ENCODE results near the gene PPT1.

PPT1 gene

GRCh38 chr1:40120128-40120527 lies 23.1 kb upstream of the PPT1 start:
- Histone ChIP-seq H3K9ac (ENCODE audit: low read depth, low read length, poor library complexity, severe bottlenecking) (no peak overlapping the region), H3K4me3 (ENCODE audit: low read length, poor library complexity, severe bottlenecking) (no peak overlapping the region), H3K4me2 (ENCODE audit: low read depth, low read length, poor library complexity, severe bottlenecking) (no peak overlapping the region), H4K20me1 (ENCODE audit: insufficient read depth, low read length, poor library complexity, severe bottlenecking) (no peaks in the 10 kb centered on the region), H3K36me3 (ENCODE audit: insufficient read depth, low read length) (no peaks in the 10 kb centered on the region), H3K9me2 (replicated peaks; ENCODE audit: low read depth, low read length) (no peaks in the 10 kb centered on the region), H3K9me3 (ENCODE audit: insufficient read depth, low read depth, low read length) (no peaks in the 10 kb centered on the region), H3K79me2 (ENCODE audit: insufficient read depth, low read length) (no peaks in the 10 kb centered on the region), H3K27me3 (ENCODE audit: insufficient read depth, low read length, poor library complexity, severe bottlenecking) (no peaks in the 10 kb centered on the region), H3F3A (ENCODE audit: low read depth) (no peaks in the 10 kb centered on the region), H3K4me1 (ENCODE audit: insufficient read depth, low read length, poor library complexity, severe bottlenecking) (no peaks in the 10 kb centered on the region), H2AFZ (ENCODE audit: low read length) (no peak overlapping the region)
- TF ChIP-seq EZH2phosphoT487 (IDR thresholded peaks at IDR 0.05; ENCODE audit: borderline replicate concordance) (no peak), CTCF (conservative IDR thresholded peaks at IDR 0.05; ENCODE audit: low read length) (no peak)

GRCh38 chr1:40114400-40114799 lies 17.3 kb upstream of the PPT1 start:
- Histone ChIP-seq H3K79me2 (ENCODE audit: insufficient read depth, low read length) (no peaks in the 10 kb centered on the region), H3K4me1 (ENCODE audit: insufficient read depth, low read length, poor library complexity, severe bottlenecking) (no peaks in the 10 kb centered on the region), H4K20me1 (ENCODE audit: insufficient read depth, low read length, poor library complexity, severe bottlenecking) (no peaks in the 10 kb centered on the region), H3K27me3 (ENCODE audit: insufficient read depth, low read length, poor library complexity, severe bottlenecking) (peaks cover 3% of the 10 kb centered on the region), H3K36me3 (ENCODE audit: insufficient read depth, low read length) (no peaks in the 10 kb centered on the region), H3K9me2 (replicated peaks; ENCODE audit: low read depth, low read length) (no peaks in the 10 kb centered on the region), H3K4me3 (ENCODE audit: low read length, poor library complexity, severe bottlenecking) (no peak overlapping the region), H3F3A (ENCODE audit: low read depth) (no peaks in the 10 kb centered on the region), H2AFZ (ENCODE audit: low read length) (no peak overlapping the region), H3K9me3 (ENCODE audit: insufficient read depth, low read depth, low read length) (peaks cover 8% of the 10 kb centered on the region; the same call in 1 of the 2 replicates), H3K4me2 (ENCODE audit: low read depth, low read length, poor library complexity, severe bottlenecking) (no peak overlapping the region), H3K9ac (ENCODE audit: low read depth, low read length, poor library complexity, severe bottlenecking) (no peak overlapping the region)
- TF ChIP-seq CTCF (conservative IDR thresholded peaks at IDR 0.05; ENCODE audit: low read length) (no peak), EZH2phosphoT487 (IDR thresholded peaks at IDR 0.05; ENCODE audit: borderline replicate concordance) (no peak)

- H3K4me3 ChIP-seq (ENCODE audit: low read length, poor library complexity, severe bottlenecking) = no peak overlapping the region
- no peaks in the 10 kb centered on the region for H3K36me3 ChIP-seq (ENCODE audit: insufficient read depth, low read length)
- TF ChIP-seq EZH2phosphoT487 (IDR thresholded peaks at IDR 0.05; ENCODE audit: borderline replicate concordance) (no peak), CTCF (conservative IDR thresholded peaks at IDR 0.05; ENCODE audit: low read length) (no peak)
Measured at GRCh38 chr1:40110389-40110788, 13.3 kb upstream of the PPT1 start.

More at GRCh38 chr1:40110389-40110788, 13.3 kb upstream of the PPT1 start:
- H2AFZ ChIP-seq (ENCODE audit: low read length) = no peak overlapping the region
- no peaks in the 10 kb centered on the region for H3K79me2 ChIP-seq (ENCODE audit: insufficient read depth, low read length)
- H3F3A ChIP-seq (ENCODE audit: low read depth) = no peaks in the 10 kb centered on the region
- H4K20me1 ChIP-seq (ENCODE audit: insufficient read depth, low read length, poor library complexity, severe bottlenecking) = no peaks in the 10 kb centered on the region
- no peaks in the 10 kb centered on the region for H3K9me2 ChIP-seq (replicated peaks; ENCODE audit: low read depth, low read length)
- no peaks in the 10 kb centered on the region for H3K4me1 ChIP-seq (ENCODE audit: insufficient read depth, low read length, poor library complexity, severe bottlenecking)
- no peak overlapping the region for H3K4me2 ChIP-seq (ENCODE audit: low read depth, low read length, poor library complexity, severe bottlenecking)
- peaks cover 5% of the 10 kb centered on the region for H3K27me3 ChIP-seq (ENCODE audit: insufficient read depth, low read length, poor library complexity, severe bottlenecking)
- peaks cover 8% of the 10 kb centered on the region; the same call in 1 of the 2 replicates for H3K9me3 ChIP-seq (ENCODE audit: insufficient read depth, low read depth, low read length)
- no peak overlapping the region for H3K9ac ChIP-seq (ENCODE audit: low read depth, low read length, poor library complexity, severe bottlenecking)

Measured in Loucy (cell line).